EL (cell line): ENCODE results near the gene C4A.
"Not testable (repeated sequence)": the region's sequence is repeated elsewhere in the genome, so short reads cannot be mapped to it uniquely, and the experiment has no call there.

ENCODE experiments used
- DNase-seq: peaks from one replicate; pipeline ENCODE4 v3.0.0-alpha.2; 2016

The C4A gene

GRCh38 chr6:31961616-31962015, 20.2 kb upstream of the C4A start:
- DNase-seq, result no peak

GRCh38 chr6:31963921-31964320, 17.9 kb upstream of the C4A start:
- no peak for DNase-seq

- no peak for DNase-seq
Measured at GRCh38 chr6:31965700-31966099, 16.2 kb upstream of the C4A start.

- no peak for DNase-seq
Measured at GRCh38 chr6:31966506-31966905, 15.4 kb upstream of the C4A start.

GRCh38 chr6:31966997-31967925, 14.6 kb upstream of the C4A start:
- no peak for DNase-seq

- DNase-seq, result no peak
Measured at GRCh38 chr6:31967926-31968320, 13.9 kb upstream of the C4A start.

GRCh38 chr6:31968326-31968725, 13.5 kb upstream of the C4A start:
- DNase-seq, result no peak

- no peak for DNase-seq
Measured at GRCh38 chr6:31968791-31969711, 12.8 kb upstream of the C4A start.

GRCh38 chr6:31969712-31970603, 11.9 kb upstream of the C4A start:
- peak; percentile 49 for DNase-seq

GRCh38 chr6:31970604-31971271, 11.1 kb upstream of the C4A start:
- no peak for DNase-seq

- DNase-seq, result no peak
Measured at GRCh38 chr6:31971279-31971992, 10.4 kb upstream of the C4A start.

GRCh38 chr6:31971993-31972708, 9.7 kb upstream of the C4A start, which contains the start of gene DXO:
Gene DXO, minus strand, starts transcription at chr6:31972138. Its CDS starts 463 bp downstream, at chr6:31971675.
- DNase-seq, result peak; percentile 99

GRCh38 chr6:31972709-31973350, 9.0 kb upstream of the C4A start:
- peak; percentile 48 for DNase-seq

- not testable (repeated sequence) for DNase-seq
Measured at GRCh38 chr6:31976065-31976464, 5.8 kb upstream of the C4A start.

GRCh38 chr6:31977816-31978431, 3.9 kb upstream of the C4A start:
- no peak for DNase-seq

GRCh38 chr6:31978831-31979230, 3.0 kb upstream of the C4A start:
- DNase-seq, result no peak

GRCh38 chr6:31979238-31979898, 2.5 kb upstream of the C4A start:
- no peak for DNase-seq

- not testable (repeated sequence) for DNase-seq
Measured at GRCh38 chr6:31980195-31980876, 1.5 kb upstream of the C4A start.
